ENCODE measurements around the gene TMEM30B.
"Not testable (repeated sequence)": the region's sequence is repeated elsewhere in the genome, so short reads cannot be mapped to it uniquely, and the experiment has no call there.

GRCh38 chr14:61239285-61239684 is 41.9 kb downstream of the TMEM30B start:
- not testable (repeated sequence) for TF ChIP-seq CTCF (IDR thresholded peaks at IDR 0.05 in 4 of 5, conservative IDR thresholded peaks at IDR 0.05 in 1 of 5); POLR2A (IDR thresholded peaks at IDR 0.05)
